Cardiac muscle cell (in vitro differentiated cells and primary cell): ENCODE measurements around the gene INSIG1. TPM values are rescaled to one million over a fixed set of nuclear protein-coding genes. Genes with fewer than 3 reads are reported as not detected.

Experiments used
- DNase-seq, 2 donors: peaks; one replicate each; pipeline versions ENCODE4 v3.0.0 to v3.0.0-alpha.2; 2010 to 2017; ENCODE audit warnings: low read depth in 1 of 2, low spot score in 1 of 2
- H3K27ac ChIP-seq: fragments of 200-600 bp; sonication (generic); 2 replicates; pipeline ENCODE4 v1.5.1; 2016
- H3K27me3 ChIP-seq: fragments of 200-600 bp; sonication (generic); 2 replicates; pipeline ENCODE4 v1.6.0; 2016; ENCODE audit warnings: control low read depth
- H3K36me3 ChIP-seq: fragments of 200-600 bp; sonication (generic); 2 replicates; pipeline ENCODE4 v1.5.1; 2016; ENCODE audit warnings: control low read depth
- H3K4me1 ChIP-seq: fragments of 200-600 bp; sonication (generic); 2 replicates; pipeline ENCODE4 v1.8.1; 2017; ENCODE audit warnings: low read depth, mild to moderate bottlenecking, mixed run types
- H3K4me3 ChIP-seq: fragments of 200-600 bp; sonication (generic); 2 replicates; pipeline ENCODE4 v1.5.1; 2016; ENCODE audit warnings: mild to moderate bottlenecking
- H3K9me3 ChIP-seq: fragments of 200-600 bp; sonication (generic); 2 replicates; pipeline ENCODE4 v1.5.1; 2017; ENCODE audit warnings: low read depth, mild to moderate bottlenecking, control low read depth
- polyA plus RNA-seq: library from polyadenylated mRNA; unstranded; fragments of >200 nt; fragmentation: Nextera tagmentation; extraction: Ambion mirVana; gene quantifications from 2 replicates; pipeline ENCODE4 v1.2.1, GENCODE V29; 2016
- total RNA-seq: library from RNA; depleted of rRNA; stranded (reverse); fragments of >200 nt; gene quantifications from 2 replicates; pipeline ENCODE4 v1.2.3, GENCODE V29; 2016
- TF ChIP-seq, protein P1 (sequence below): IDR thresholded peaks from 2 replicates; pipeline ENCODE4 v1.5.1; 2012; ENCODE audit warnings: low read depth, mild to moderate bottlenecking, low read length

The INSIG1 gene
- total and polyA plus RNA-seq, 2 experiments from 2014 or later: 76.3 to 103 TPM

DNA sequence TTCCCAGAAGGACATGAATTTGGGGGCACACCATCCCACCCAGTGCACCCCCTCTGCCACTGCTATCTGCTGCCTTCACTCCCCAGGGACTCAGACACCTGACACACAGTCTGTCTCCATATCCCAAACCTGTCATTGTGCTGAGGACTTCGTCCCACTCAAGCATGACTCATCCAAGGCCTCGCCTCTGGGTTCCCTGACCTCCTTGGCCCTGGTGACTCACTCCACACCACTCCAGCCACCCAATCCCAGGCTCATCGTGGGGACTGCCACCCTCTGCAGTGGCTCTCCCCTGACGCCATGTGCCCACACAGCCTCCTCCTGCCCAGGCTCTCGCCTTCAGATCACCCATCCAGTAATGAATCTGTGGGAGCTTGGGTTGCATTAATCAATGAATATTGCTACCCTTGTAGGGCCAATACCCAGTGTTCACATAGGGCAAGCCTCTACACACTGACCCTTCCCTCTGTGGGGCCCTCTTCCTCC lies 6.6 kb upstream of the INSIG1 start:
- no peak overlapping the region for H3K4me3 ChIP-seq
- no peaks in the 10 kb centered on the region for H3K4me1 ChIP-seq
- H3K36me3 ChIP-seq: no peaks in the 10 kb centered on the region
- peak in 1 of 2 donors; percentile 17 for DNase-seq
- no peak overlapping the region for H3K27ac ChIP-seq
- TF ChIP-seq, protein P1, sequence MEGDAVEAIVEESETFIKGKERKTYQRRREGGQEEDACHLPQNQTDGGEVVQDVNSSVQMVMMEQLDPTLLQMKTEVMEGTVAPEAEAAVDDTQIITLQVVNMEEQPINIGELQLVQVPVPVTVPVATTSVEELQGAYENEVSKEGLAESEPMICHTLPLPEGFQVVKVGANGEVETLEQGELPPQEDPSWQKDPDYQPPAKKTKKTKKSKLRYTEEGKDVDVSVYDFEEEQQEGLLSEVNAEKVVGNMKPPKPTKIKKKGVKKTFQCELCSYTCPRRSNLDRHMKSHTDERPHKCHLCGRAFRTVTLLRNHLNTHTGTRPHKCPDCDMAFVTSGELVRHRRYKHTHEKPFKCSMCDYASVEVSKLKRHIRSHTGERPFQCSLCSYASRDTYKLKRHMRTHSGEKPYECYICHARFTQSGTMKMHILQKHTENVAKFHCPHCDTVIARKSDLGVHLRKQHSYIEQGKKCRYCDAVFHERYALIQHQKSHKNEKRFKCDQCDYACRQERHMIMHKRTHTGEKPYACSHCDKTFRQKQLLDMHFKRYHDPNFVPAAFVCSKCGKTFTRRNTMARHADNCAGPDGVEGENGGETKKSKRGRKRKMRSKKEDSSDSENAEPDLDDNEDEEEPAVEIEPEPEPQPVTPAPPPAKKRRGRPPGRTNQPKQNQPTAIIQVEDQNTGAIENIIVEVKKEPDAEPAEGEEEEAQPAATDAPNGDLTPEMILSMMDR: no peak
- H3K27me3 ChIP-seq: no peaks in the 10 kb centered on the region
- no peaks in the 10 kb centered on the region for H3K9me3 ChIP-seq

DNA sequence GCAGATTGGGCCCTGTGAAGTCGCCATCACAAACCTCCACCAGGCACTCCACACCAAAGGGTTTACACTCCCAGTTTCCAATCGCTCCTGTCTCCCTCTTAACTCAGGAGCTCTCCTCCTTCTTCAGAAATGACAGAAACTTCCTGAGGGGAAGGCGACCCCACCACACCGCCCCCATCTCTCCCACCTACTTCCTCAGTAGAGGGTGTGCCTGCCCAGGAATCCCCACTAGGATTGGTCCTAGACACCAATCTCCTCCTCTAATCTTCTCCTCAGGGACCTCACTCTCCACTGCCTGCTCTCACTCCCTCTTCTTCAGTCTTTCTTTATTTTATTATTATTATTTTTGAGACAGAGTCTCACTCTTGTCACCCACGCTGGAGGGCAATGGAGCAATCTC lies 5.9 kb upstream of the INSIG1 start:
- no peaks in the 10 kb centered on the region for H3K27me3 ChIP-seq
- no peaks in the 10 kb centered on the region for H3K9me3 ChIP-seq
- TF ChIP-seq, protein P1: no peak
- DNase-seq: no peak
- peaks cover 3% of the 10 kb centered on the region for H3K4me1 ChIP-seq
- no peak overlapping the region for H3K27ac ChIP-seq
- no peak overlapping the region for H3K4me3 ChIP-seq
- no peaks in the 10 kb centered on the region for H3K36me3 ChIP-seq

DNA sequence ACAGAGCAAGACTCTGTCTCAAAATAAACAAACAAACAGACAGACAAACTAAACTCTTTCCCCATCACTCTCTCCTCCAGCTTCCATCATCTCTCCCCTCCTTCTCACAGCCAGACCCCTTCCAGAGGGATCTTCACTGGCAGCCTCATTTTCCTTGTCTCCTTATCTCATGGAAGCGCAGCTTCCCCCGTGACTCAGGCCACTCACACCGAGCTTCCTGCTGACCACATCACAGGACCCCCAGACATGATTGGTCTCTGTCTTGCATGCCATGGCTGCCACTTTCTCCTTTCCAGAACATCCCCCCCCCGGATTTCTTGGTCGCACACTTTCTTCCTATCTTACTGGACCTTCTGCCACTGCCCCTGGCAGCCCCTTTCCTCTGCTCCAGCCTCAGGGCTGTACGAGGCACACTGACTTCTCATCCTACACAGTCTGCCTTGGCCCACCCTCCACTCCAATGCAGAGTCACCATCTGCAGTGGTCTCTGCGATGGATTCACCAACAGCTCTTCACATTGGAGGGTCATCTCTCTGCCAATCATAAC lies 4.9 kb upstream of the INSIG1 start:
- Histone ChIP-seq H3K27ac (no peak overlapping the region), H3K4me3 (no peak overlapping the region), H3K4me1 (peaks cover 5% of the 10 kb centered on the region), H3K36me3 (no peaks in the 10 kb centered on the region), H3K27me3 (no peaks in the 10 kb centered on the region), H3K9me3 (no peaks in the 10 kb centered on the region)
- DNase-seq: no peak
- TF ChIP-seq, protein P1: no peak

DNA sequence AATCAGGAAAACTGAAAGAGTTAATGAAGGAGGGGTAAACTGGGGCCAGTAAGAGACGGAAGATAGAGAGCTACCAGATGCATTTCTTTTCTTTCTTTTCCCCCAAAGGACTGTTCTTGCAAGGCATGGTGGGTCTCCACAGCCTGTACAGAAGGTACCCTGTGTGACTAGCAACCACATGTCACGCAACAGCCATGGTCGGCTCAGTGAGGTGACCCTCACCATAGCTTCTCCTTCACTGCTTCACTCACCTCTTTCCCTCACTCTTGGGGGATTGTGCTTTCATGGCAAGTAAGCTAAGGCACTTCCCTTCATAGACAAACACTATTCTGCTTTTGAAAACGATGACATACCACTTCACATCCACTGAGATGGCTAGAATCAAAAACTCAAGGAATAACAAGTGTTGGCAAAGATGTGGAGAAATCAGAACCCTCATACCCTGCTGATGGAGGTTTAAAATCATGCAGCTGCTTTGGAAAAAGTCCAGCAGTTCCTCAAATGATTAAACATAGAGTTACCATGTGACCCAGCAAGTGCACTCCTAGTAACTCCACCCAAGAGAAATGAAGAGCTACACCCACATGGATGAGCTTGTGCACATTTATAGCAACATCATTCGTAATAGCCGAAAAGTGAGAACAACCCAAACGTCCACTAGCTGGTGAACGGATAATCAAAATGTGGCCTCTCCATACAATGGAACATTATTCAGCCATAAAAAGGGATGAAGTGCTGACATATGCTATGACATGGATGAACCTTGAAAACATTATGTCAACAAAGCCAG lies 3.8 kb upstream of the INSIG1 start:
- H3K27ac ChIP-seq: no peak overlapping the region
- no peaks in the 10 kb centered on the region for H3K36me3 ChIP-seq
- H3K4me1 ChIP-seq: peaks cover 5% of the 10 kb centered on the region
- TF ChIP-seq, protein P1: no peak
- no peaks in the 10 kb centered on the region for H3K9me3 ChIP-seq
- H3K27me3 ChIP-seq: no peaks in the 10 kb centered on the region
- no peak for DNase-seq
- no peak overlapping the region for H3K4me3 ChIP-seq

DNA sequence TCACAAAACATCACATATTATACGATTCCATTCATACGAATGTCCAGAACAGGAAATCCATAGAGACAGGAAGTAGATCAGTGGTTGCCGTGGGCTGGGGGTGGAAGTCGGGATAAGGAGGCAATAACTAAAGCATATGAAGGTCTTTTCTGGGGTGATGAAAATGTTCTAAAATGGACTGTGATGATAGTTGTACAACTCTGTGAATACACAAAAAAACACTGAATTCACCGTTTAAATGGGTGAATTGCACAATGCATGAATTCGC lies 3.2 kb upstream of the INSIG1 start:
- Histone ChIP-seq H3K9me3 (no peaks in the 10 kb centered on the region), H3K27ac (no peak overlapping the region)
- TF ChIP-seq, protein P1: no peak

More for the DNA sequence above, 3.2 kb upstream of the INSIG1 start:
- H3K4me3 ChIP-seq: no peak overlapping the region
- H3K36me3 ChIP-seq: no peaks in the 10 kb centered on the region
- H3K27me3 ChIP-seq: no peaks in the 10 kb centered on the region
- peaks cover 8% of the 10 kb centered on the region for H3K4me1 ChIP-seq
- no peak for DNase-seq
